GM23338 (cell line): ENCODE results near the gene ZKSCAN4. TPM values are rescaled to one million over a fixed set of nuclear protein-coding genes. Genes with fewer than 3 reads are reported as not detected.

ENCODE experiments used
- ATAC-seq: fragments of 200-7000 bp; cut with Tn5 transposase; 3 replicates; pipeline ENCODE4 v1.9.1; 2020
- DNase-seq: peaks from one replicate; pipeline ENCODE4 v3.0.0-alpha.2; 2015; ENCODE audit warnings: low spot score
- H2AFZ ChIP-seq: fragments of 200-600 bp; sonication (generic); 2 replicates; pipeline ENCODE4 v1.8.0; 2016; ENCODE audit warnings: antibody characterized with exemption, mild to moderate bottlenecking, moderate library complexity
- H3F3A ChIP-seq: fragments of 200-600 bp; sonication (generic); replicated peaks from 2 replicates; pipeline ENCODE4 v1.8.0; 2017; ENCODE audit warnings: antibody characterized with exemption, mixed run types, low read depth
- H3K27ac ChIP-seq: fragments of 200-600 bp; sonication (generic); 2 replicates; pipeline ENCODE4 v1.6.1; 2016; ENCODE audit warnings: low read depth
- H3K27me3 ChIP-seq: fragments of 200-600 bp; sonication (generic); 2 replicates; pipeline ENCODE4 v1.8.0; 2016; ENCODE audit warnings: mild to moderate bottlenecking, mixed run types, moderate library complexity; ENCODE audit not compliant: insufficient read depth
- H3K36me3 ChIP-seq: fragments of 200-600 bp; sonication (generic); 2 replicates; pipeline ENCODE4 v1.8.0; 2016; ENCODE audit warnings: mild to moderate bottlenecking; ENCODE audit not compliant: insufficient read depth
- H3K4me1 ChIP-seq: fragments of 200-600 bp; sonication (generic); 2 replicates; pipeline ENCODE4 v1.8.0; 2016; ENCODE audit warnings: mild to moderate bottlenecking, moderate library complexity; ENCODE audit not compliant: insufficient read depth
- H3K4me2 ChIP-seq: fragments of 200-600 bp; sonication (generic); 2 replicates; pipeline ENCODE4 v1.7.1; 2017; ENCODE audit warnings: mixed run types
- H3K4me3 ChIP-seq: fragments of 200-600 bp; sonication (generic); 2 replicates; pipeline ENCODE4 v1.6.1; 2016; ENCODE audit warnings: mixed run types
- H3K79me2 ChIP-seq: fragments of 200-600 bp; sonication (generic); replicated peaks from 2 replicates; pipeline ENCODE4 v1.8.0; 2017; ENCODE audit warnings: mild to moderate bottlenecking; ENCODE audit not compliant: insufficient read depth
- H3K9me2 ChIP-seq: fragments of 200-600 bp; sonication (generic); 2 replicates; pipeline ENCODE4 v1.8.0; 2017; ENCODE audit not compliant: insufficient read depth
- H4K20me1 ChIP-seq: fragments of 200-600 bp; sonication (generic); replicated peaks from 2 replicates; pipeline ENCODE4 v1.8.0; 2017; ENCODE audit warnings: mild to moderate bottlenecking; ENCODE audit not compliant: insufficient read depth
- H3K27ac Mint-ChIP-seq: 2 replicates; pipeline ENCODE4 v1.8.0; 2020; ENCODE audit warnings: inconsistent platforms, mild to moderate bottlenecking, moderate library complexity, mixed read lengths
- H3K27me3 Mint-ChIP-seq: 3 replicates; pipeline ENCODE4 v1.8.0; 2022; ENCODE audit warnings: low read depth, mild to moderate bottlenecking, moderate library complexity, mixed read lengths, inconsistent platforms; ENCODE audit not compliant: insufficient read depth, poor library complexity
- H3K36me3 Mint-ChIP-seq: 3 replicates; pipeline ENCODE4 v1.8.0; 2021; ENCODE audit warnings: low read depth, mild to moderate bottlenecking, inconsistent platforms, moderate library complexity, mixed read lengths
- H3K4me1 Mint-ChIP-seq: 3 replicates; pipeline ENCODE4 v1.8.0; 2020; ENCODE audit warnings: mild to moderate bottlenecking, inconsistent platforms, mixed read lengths
- H3K4me3 Mint-ChIP-seq: 3 replicates; pipeline ENCODE4 v1.8.0; 2021; ENCODE audit warnings: moderate library complexity, mild to moderate bottlenecking, inconsistent platforms, mixed read lengths
- H3K9me3 Mint-ChIP-seq: 3 replicates; pipeline ENCODE4 v1.8.0; 2020; ENCODE audit warnings: moderate library complexity, mild to moderate bottlenecking, inconsistent platforms, mixed read lengths
- JUNB ChIP-seq: IDR thresholded peaks from one replicate; pipeline ENCODE4 v1.6.1; 2016; ENCODE audit warnings: antibody characterized with exemption; ENCODE audit not compliant: unreplicated experiment
- POLR2AphosphoS5 ChIP-seq: IDR thresholded peaks from 2 replicates; pipeline ENCODE4 v1.6.1; 2016; ENCODE audit warnings: antibody characterized with exemption, low read depth
- REST ChIP-seq: IDR thresholded peaks from one replicate; pipeline ENCODE4 v1.6.1; 2018; ENCODE audit warnings: antibody characterized with exemption; ENCODE audit not compliant: unreplicated experiment
- STAT1 ChIP-seq: IDR thresholded peaks from one replicate; pipeline ENCODE4 v1.6.1; 2016; ENCODE audit warnings: antibody characterized with exemption; ENCODE audit not compliant: unreplicated experiment
- ZNF114 ChIP-seq: fragments of 250-450 bp; sonication (Bioruptor Pico); IDR thresholded peaks from 2 replicates; pipeline ENCODE4 v1.5.0; 2020; ENCODE audit warnings: mild to moderate bottlenecking, moderate library complexity
- ZNF462 ChIP-seq: fragments of 250-450 bp; sonication (Bioruptor Pico); IDR thresholded peaks from 2 replicates; pipeline ENCODE4 v1.5.0; 2020; ENCODE audit warnings: mild to moderate bottlenecking, moderate library complexity
- polyA plus RNA-seq: library from polyadenylated mRNA; unstranded; fragments of >200 nt; fragmentation: Nextera tagmentation; extraction: Ambion mirVana; gene quantifications from 2 replicates; pipeline ENCODE4 v1.2.1, GENCODE V29; 2016
- total RNA-seq: library from RNA; depleted of rRNA; stranded (reverse); fragments of >200 nt; shearing (Covaris generic); gene quantifications from 2 replicates; pipeline ENCODE4 v1.2.3, GENCODE V29; 2014
- TF ChIP-seq, protein P1 (sequence below), 2 experiments: fragments of 200-600 bp in 1 of 2; sonication (generic) in 1 of 2; conservative IDR thresholded peaks; 2 replicates each; pipeline versions ENCODE4 v1.5.1 to v1.6.1; 2016 to 2017; ENCODE audit warnings: antibody characterized with exemption in 2 of 2, low read depth in 2 of 2, mild to moderate bottlenecking in 2 of 2, moderate library complexity in 1 of 2

Gene ZKSCAN4
- total and polyA plus RNA-seq, 2 experiments from 2014 or later: 2.8 to 5.9 TPM

DNA sequence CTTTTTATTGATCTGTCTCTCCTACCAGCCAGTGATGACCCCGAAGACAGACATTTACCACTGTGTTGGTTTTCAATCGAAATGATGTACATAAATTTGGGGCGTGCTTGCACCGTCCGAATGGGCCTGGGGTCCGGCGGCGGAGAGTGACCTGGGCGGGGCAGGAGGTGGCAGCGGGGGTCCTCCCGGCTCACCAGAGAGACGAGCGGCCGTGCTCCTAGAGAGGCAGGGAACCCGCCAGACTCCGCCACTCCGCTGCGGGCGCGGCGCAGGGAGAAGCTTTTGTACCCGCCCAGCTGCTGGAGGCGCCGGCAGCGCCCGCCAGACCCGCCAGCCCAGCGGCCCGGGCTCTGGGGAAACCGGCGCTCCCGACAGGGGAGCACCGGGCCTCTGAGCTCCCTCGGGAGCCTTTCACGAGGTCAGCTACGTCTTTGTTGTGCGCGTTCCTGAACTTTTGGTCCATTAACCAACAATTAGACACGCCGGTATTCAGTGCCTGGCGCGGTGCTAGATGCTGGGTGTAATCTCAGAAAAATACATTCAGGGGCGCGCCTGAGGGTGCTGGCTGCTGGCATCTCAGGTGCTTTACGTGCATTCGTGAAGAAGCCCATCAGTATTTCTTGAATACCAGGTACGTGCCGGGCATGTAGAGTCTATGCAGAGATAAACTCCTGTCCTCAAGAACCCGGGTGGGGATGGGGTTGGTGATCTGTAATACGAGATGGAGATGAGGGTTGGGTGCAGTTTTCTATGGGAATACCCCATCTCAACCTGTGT, 29.4 kb upstream of the ZKSCAN4 start, which contains the start of gene PGBD1 (continued):
- TF ChIP-seq ZNF462 (CRISPR knock-in tag) (no peak), STAT1 (no peak), JUNB (no peak), ZNF114 (CRISPR knock-in tag) (no peak)
- TF ChIP-seq, protein P1, sequence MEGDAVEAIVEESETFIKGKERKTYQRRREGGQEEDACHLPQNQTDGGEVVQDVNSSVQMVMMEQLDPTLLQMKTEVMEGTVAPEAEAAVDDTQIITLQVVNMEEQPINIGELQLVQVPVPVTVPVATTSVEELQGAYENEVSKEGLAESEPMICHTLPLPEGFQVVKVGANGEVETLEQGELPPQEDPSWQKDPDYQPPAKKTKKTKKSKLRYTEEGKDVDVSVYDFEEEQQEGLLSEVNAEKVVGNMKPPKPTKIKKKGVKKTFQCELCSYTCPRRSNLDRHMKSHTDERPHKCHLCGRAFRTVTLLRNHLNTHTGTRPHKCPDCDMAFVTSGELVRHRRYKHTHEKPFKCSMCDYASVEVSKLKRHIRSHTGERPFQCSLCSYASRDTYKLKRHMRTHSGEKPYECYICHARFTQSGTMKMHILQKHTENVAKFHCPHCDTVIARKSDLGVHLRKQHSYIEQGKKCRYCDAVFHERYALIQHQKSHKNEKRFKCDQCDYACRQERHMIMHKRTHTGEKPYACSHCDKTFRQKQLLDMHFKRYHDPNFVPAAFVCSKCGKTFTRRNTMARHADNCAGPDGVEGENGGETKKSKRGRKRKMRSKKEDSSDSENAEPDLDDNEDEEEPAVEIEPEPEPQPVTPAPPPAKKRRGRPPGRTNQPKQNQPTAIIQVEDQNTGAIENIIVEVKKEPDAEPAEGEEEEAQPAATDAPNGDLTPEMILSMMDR (conservative IDR thresholded peaks at IDR 0.05; ENCODE audit: low read depth in 2 of 2): no peak

DNA sequence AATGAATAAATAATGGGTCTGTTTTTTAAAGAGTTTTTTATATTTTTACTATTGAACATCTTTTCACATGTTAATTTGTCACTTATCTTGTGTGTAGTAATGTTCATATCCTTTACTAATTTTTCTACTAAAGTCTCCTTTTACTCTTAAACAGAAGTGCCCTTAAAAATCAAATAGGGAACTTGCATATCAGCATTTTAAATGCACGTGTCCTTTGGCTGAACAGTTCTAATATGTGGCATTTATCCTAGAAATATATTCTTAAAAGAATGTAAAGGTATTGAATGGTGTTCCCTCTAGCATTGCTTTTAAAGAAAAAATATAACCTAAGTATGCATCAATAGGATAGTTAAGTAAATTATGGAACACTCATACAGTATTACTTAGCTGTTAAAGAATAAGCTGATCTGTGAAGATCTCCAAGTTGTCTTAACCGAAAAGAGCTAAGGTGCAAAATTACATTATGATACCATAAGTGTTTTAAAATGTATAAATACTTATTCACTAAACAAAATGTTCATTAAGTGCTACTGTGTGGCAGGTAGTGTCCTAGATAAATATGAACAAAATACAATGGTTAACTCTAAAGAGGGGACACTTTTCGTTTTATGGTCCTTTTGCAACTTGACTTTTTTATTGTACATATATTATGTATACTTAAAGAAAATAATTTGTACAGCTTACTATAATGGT, 28.7 kb upstream of the ZKSCAN4 start:
- H3K36me3 ChIP-seq: 0 out of 2 replicates have a peak, but pooled peaks cover 19% of the 10 kb centered on the region
- H3K4me1 Mint-ChIP-seq: peaks cover 13% of the 10 kb centered on the region
- H3K27ac ChIP-seq: no peak overlapping the region
- H3K27me3 Mint-ChIP-seq: no peaks in the 10 kb centered on the region
- no peak for DNase-seq
- H3K4me3 Mint-ChIP-seq: peak overlapping the region; percentile 98
- no peaks in the 10 kb centered on the region for H3K9me3 Mint-ChIP-seq
- H4K20me1 ChIP-seq: no peaks in the 10 kb centered on the region; the same call in 1 of the 2 replicates
- no peak overlapping the region for H3K27ac Mint-ChIP-seq
- peaks cover 21% of the 10 kb centered on the region for H3K79me2 ChIP-seq
- no peaks in the 10 kb centered on the region for H3K9me2 ChIP-seq
- peak overlapping the region; percentile 97 for H3K4me3 ChIP-seq
- H3F3A ChIP-seq: no peaks in the 10 kb centered on the region
- H3K4me1 ChIP-seq: peaks cover 14% of the 10 kb centered on the region
- H3K27me3 ChIP-seq: no peaks in the 10 kb centered on the region
- H3K4me2 ChIP-seq: peak overlapping the region; percentile 91
- peak overlapping the region; percentile 64 for H2AFZ ChIP-seq
- no peak for ATAC-seq
- H3K36me3 Mint-ChIP-seq: peaks cover 19% of the 10 kb centered on the region
- no peak for TF ChIP-seq POLR2AphosphoS5
- no peak for TF ChIP-seq REST
